Measurements from ENCODE around the gene SYT6. TPM values are rescaled to one million over a fixed set of nuclear protein-coding genes. Genes with fewer than 3 reads are reported as not detected.
A peak's percentile ranks its signal among the peaks of the same experiment; 100 is the strongest.

The SYT6 gene
- total RNA-seq, 2 donors from 2014 or later = not detected

DNA sequence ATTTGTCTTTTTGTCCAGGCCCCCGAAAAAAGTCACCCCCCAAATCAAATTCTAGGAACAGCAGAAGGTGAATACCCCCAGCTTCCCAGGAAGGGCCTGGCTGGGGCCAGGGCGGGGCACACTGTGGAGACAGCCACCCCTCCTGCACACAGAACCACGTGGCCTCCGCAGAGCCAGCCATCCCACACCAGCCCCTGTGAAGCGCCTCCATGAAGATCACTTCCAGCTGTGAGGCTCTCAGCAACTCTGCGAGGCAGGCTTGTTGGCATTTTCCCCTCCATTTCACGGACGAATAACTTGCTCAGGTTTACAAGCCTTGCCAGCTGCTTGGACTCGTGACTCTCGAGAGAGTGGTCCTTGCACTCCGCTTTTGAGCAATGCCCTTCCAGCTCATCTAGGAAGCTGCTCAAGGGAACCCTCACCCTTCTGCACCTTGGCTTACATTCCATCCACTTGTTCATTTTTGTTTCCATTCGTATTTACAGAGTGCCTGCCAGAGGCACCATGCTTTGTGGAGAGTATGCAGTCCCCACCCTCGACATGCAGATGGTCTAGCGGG is 48.2 kb downstream of the SYT6 start:
- H3K36me3 Mint-ChIP-seq = no peaks in the 10 kb centered on the region
- no peaks in the 10 kb centered on the region for H3K27me3 Mint-ChIP-seq
- DNase-seq (ENCODE audit: low spot score) (peak; percentile 50), ATAC-seq (no peak)
- H3K27ac Mint-ChIP-seq = no peak overlapping the region
- peaks cover 7 to 8% of the 10 kb centered on the region in 2 donors for H3K4me1 Mint-ChIP-seq (ENCODE audit: low read depth in 2 of 2)
- no peaks in the 10 kb centered on the region for H3K9me3 Mint-ChIP-seq
- H3K4me3 Mint-ChIP-seq = no peak overlapping the region

DNA sequence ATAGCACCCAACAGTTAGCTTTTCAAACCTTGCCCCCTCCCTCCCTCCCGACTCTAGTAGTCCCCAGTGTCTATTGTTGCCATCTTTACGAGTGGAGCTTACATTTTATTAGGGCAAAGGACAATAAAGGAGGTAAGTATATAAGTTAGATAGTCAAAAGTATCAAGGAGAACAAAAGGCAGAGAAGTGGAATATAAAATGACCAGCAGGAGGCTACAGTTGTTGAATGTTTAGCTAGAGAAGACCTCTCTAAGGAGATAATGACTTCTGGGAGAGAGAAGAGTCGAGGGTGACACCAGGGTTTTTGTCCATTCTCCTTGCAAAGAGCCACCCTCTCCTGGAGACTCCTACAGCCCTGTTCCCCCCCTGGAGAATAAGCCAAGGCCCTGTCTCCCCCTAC is 48.7 kb downstream of the SYT6 start:
- peaks cover 7 to 8% of the 10 kb centered on the region in 2 donors for H3K4me1 Mint-ChIP-seq (ENCODE audit: low read depth in 2 of 2)
- ATAC-seq (no peak), DNase-seq (ENCODE audit: low spot score) (no peak)
- H3K9me3 Mint-ChIP-seq = no peaks in the 10 kb centered on the region
- no peaks in the 10 kb centered on the region for H3K36me3 Mint-ChIP-seq
- H3K27ac Mint-ChIP-seq = no peak overlapping the region
- no peaks in the 10 kb centered on the region for H3K27me3 Mint-ChIP-seq
- no peak overlapping the region for H3K4me3 Mint-ChIP-seq

DNA sequence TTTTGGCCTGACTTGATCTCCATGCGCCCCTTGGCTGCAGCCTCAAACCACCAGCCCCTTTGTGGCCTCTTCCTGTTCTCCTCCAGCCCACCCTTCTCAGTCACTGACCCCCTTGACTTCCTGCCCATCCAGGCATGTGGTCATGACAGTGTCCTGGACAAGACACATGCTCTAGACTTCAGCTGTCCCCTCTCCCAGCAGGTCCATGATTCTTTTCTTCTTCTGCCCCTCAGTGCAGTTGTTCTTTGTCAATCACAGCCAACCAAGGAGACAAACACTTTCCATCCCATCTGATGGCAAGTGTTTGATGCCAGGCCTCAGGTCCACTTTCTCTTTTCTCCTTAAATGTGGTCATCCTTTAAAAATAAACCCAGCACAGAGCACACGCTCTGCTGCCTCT is 49.7 kb downstream of the SYT6 start:
- Mint-ChIP-seq H3K27ac (no peak overlapping the region), H3K9me3 (no peaks in the 10 kb centered on the region), H3K36me3 (no peaks in the 10 kb centered on the region), H3K4me1 (ENCODE audit: low read depth in 2 of 2) (peaks cover 7 to 8% of the 10 kb centered on the region in 2 donors), H3K4me3 (no peak overlapping the region), H3K27me3 (no peaks in the 10 kb centered on the region)
- ATAC-seq = no peak
- peak; percentile 12 for DNase-seq (ENCODE audit: low spot score)

DNA sequence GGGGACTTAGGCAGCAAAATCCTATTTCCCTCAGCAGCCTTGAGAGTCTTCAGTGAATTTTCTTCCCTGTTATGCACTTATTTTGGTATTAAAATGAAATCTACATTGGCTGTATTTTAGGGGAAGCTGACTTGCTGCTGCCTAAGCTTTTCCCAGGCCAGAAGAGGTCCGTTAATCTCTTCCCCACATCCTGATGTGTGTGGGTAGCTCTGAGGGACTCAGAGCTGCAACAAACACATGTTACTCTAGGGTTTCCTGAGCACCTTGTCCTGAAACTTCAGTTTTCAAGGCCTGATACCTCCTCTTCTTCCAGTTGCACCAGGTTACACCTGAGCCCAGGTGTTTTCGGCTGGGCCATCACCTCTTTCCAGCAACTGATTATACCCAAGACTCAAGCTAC is 51.5 kb downstream of the SYT6 start:
- peaks cover 7 to 8% of the 10 kb centered on the region in 2 donors for H3K4me1 Mint-ChIP-seq (ENCODE audit: low read depth in 2 of 2)
- ATAC-seq (no peak), DNase-seq (ENCODE audit: low spot score) (peak; percentile 25)
- H3K4me3 Mint-ChIP-seq = no peak overlapping the region
- H3K36me3 Mint-ChIP-seq = no peaks in the 10 kb centered on the region
- H3K9me3 Mint-ChIP-seq = no peaks in the 10 kb centered on the region
- no peaks in the 10 kb centered on the region for H3K27me3 Mint-ChIP-seq
- H3K27ac Mint-ChIP-seq = no peak overlapping the region

DNA sequence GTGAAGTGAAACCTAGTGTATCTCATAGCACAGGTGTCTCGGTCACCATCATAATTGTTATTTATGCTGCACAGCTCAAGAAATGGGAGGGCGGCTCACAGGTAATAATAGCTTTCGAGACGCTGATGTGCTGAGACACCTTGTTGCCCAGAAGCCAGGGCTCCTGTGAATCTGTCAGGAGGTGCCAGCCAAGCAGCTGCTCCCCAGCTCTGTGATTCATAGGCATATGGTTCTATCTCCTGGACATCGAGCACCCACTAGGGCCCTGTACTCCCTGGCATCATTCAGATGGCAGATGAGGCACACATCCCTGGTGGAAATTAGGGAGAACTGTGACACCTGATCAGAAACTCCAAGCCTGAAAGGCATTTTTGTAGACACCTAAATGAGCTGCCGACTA is 53.5 kb downstream of the SYT6 start:
- no peak overlapping the region for H3K4me3 Mint-ChIP-seq
- no peak for ATAC-seq
- H3K27ac Mint-ChIP-seq = no peak overlapping the region
- H3K4me1 Mint-ChIP-seq (ENCODE audit: low read depth in 2 of 2) = peaks cover 7 to 8% of the 10 kb centered on the region in 2 donors
- peaks cover 0 to 2% of the 10 kb centered on the region in 2 donors for H3K27me3 Mint-ChIP-seq
- H3K9me3 Mint-ChIP-seq = no peaks in the 10 kb centered on the region
- no peak for DNase-seq (ENCODE audit: low spot score)
- H3K36me3 Mint-ChIP-seq = no peaks in the 10 kb centered on the region

DNA sequence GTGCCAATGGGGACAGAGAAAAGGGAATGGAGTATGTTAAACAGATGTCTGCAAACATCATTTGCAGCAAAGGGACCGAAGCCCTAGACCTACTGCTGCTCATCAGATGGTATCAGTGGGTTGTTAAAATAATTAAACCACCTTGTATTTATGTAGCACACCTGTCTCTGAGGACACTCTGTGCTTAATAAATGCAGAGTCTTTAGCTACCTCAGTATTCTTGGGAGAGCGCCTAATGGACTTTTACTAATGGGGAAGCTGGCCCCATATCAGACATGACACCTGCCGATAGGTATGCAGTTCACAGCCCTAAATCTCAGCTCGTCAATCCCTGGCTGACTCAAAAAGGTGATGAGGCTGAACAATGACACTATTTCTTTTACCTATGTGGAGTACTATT is 54.4 kb downstream of the SYT6 start:
- ATAC-seq (no peak), DNase-seq (ENCODE audit: low spot score) (no peak)
- Mint-ChIP-seq H3K9me3 (no peaks in the 10 kb centered on the region), H3K27me3 (peaks cover 0 to 2% of the 10 kb centered on the region in 2 donors), H3K27ac (no peak overlapping the region), H3K36me3 (no peaks in the 10 kb centered on the region), H3K4me3 (no peak overlapping the region), H3K4me1 (ENCODE audit: low read depth in 2 of 2) (peaks cover 6% of the 10 kb centered on the region in 2 donors)

DNA sequence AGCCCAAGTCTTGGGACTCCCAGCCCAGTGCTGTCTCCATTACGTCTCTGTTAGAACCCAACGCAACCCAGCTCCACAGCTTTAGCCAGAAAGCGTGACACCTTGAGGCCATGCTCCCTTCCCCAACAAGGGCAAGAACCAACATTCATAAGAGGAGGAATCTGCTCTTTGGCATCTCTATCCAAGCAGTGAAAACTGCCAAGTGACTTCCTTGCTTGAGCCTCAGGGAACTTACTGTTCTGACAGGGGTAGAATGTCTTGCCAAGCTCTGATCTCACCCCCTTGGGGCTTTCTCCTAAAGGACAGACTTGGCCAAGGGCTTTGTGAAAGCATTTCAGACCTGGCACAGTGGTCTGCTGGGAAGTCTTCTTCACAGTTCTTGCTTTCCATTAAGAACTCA is 56.6 kb downstream of the SYT6 start:
- no peaks in the 10 kb centered on the region for H3K36me3 Mint-ChIP-seq
- H3K27me3 Mint-ChIP-seq = peaks cover 0 to 8% of the 10 kb centered on the region in 2 donors
- H3K4me1 Mint-ChIP-seq (ENCODE audit: low read depth in 2 of 2) = peaks cover 4 to 12% of the 10 kb centered on the region in 2 donors
- no peak overlapping the region for H3K27ac Mint-ChIP-seq
- no peak overlapping the region for H3K4me3 Mint-ChIP-seq
- no peaks in the 10 kb centered on the region for H3K9me3 Mint-ChIP-seq
- ATAC-seq (no peak), DNase-seq (ENCODE audit: low spot score) (peak; percentile 15)

- H3K4me3 Mint-ChIP-seq = no peak overlapping the region
- no peaks in the 10 kb centered on the region for H3K9me3 Mint-ChIP-seq
- DNase-seq (ENCODE audit: low spot score) = no peak
- H3K27me3 Mint-ChIP-seq = peaks cover 6 to 8% of the 10 kb centered on the region in 2 donors
- no peak overlapping the region for H3K27ac Mint-ChIP-seq
- no peaks in the 10 kb centered on the region for H3K36me3 Mint-ChIP-seq
- ATAC-seq = no peak
- peaks cover 16 to 17% of the 10 kb centered on the region in 2 donors for H3K4me1 Mint-ChIP-seq (ENCODE audit: low read depth in 2 of 2)
Measured at GRCh38 chr1:114094675-114095074, 59.0 kb downstream of the SYT6 start.

- Mint-ChIP-seq H3K4me1 (ENCODE audit: low read depth in 2 of 2) (peaks cover 20 to 21% of the 10 kb centered on the region in 2 donors), H3K27me3 (peaks cover 8 to 9% of the 10 kb centered on the region in 2 donors), H3K4me3 (no peak overlapping the region), H3K9me3 (no peaks in the 10 kb centered on the region), H3K27ac (no peak overlapping the region), H3K36me3 (no peaks in the 10 kb centered on the region)
- ATAC-seq (no peak), DNase-seq (ENCODE audit: low spot score) (peak; percentile 35)
Measured at GRCh38 chr1:114094363-114094634, 59.4 kb downstream of the SYT6 start.

DNA sequence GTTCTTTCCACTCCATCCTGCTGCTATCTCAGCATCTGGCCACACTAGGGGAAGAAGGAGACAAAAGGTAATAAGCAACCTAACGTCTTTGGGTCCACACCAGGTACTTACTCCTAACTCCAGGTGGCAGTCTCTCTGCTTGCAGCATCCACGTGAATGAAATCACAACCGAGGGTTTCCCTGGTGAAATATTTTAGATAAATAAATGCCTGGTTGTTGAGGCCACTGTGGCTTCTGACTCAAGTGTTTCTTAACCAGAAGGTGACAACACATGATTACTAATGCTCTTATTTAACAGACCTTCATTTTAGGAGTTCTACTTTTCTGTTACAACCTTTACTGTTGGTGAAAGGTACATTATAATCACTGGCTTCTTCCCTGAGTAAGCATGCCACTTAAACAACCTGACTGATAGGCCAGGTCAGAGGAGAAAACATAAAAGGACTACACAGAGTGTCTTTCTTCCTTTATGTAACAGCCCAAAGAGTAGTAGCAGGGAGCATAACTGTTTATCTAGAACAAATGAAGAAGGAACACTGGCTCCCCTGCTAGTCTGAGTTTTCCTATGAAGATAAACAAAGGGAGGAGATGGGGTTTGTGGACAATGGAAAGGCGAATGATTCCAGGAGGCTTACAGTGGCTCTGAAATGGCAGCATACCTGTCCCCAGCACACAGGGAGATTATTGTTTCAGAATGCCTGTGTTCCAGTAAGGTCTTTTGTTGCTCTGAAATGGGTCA is 59.9 kb downstream of the SYT6 start:
- peak; percentile 13 for DNase-seq (ENCODE audit: low spot score)
- Mint-ChIP-seq H3K4me1 (ENCODE audit: low read depth in 2 of 2) (peaks cover 25 to 26% of the 10 kb centered on the region in 2 donors), H3K27me3 (peaks cover 8 to 14% of the 10 kb centered on the region in 2 donors), H3K27ac (no peak overlapping the region), H3K4me3 (no peak overlapping the region), H3K9me3 (no peaks in the 10 kb centered on the region), H3K36me3 (no peaks in the 10 kb centered on the region)
- ATAC-seq = peak; percentile 37 to 60

DNA sequence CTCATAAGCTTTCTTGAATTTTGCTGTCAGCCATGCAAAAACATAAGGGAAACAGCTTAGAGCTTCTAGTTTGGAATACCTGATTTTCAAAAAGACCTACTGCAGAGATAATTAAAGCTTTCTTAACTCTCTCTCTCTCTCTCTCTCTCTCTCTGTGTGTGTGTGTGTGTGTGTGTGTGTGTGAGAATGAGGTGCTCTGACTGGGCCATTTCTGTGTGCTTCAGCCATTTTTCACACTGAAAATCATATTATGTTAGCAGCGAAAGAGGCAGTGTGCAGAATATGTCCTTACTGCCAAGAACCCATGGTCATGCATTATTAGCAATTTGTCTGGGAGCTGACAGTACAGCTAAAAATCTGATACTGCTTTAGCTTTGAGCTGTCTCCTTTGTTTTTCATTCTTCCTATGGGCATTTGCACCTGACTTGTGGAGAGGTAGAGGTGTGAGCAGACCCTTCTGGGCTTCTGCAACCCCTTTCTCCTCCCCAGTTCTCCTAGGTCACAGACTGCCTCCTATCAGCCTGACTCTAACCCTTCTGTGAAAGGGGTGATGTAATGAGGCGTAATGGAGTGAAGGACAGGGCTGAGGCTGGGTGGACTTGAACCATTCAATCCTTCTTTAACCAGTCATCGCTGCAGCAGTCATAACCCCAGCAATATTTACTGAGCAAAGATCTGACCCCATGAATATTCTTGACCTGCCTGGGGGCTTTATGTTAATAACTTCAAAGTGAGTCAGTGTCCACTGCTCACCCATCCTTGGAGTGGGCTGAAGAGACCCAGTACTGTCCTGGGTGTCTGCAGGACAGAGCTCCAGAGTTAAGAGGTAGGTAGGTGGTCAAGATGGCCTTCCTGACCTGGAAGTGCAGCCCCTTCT is 61.2 kb downstream of the SYT6 start:
- ATAC-seq (no peak), DNase-seq (ENCODE audit: low spot score) (peak; percentile 22)
- Mint-ChIP-seq H3K9me3 (no peaks in the 10 kb centered on the region), H3K27me3 (peaks cover 8 to 15% of the 10 kb centered on the region in 2 donors), H3K36me3 (no peaks in the 10 kb centered on the region), H3K27ac (no peak overlapping the region), H3K4me3 (no peak overlapping the region), H3K4me1 (ENCODE audit: low read depth in 2 of 2) (peaks cover 35 to 36% of the 10 kb centered on the region in 2 donors)

- no peaks in the 10 kb centered on the region for H3K9me3 Mint-ChIP-seq
Measured at GRCh38 chr1:114091711-114092110, 62.0 kb downstream of the SYT6 start.

DNA sequence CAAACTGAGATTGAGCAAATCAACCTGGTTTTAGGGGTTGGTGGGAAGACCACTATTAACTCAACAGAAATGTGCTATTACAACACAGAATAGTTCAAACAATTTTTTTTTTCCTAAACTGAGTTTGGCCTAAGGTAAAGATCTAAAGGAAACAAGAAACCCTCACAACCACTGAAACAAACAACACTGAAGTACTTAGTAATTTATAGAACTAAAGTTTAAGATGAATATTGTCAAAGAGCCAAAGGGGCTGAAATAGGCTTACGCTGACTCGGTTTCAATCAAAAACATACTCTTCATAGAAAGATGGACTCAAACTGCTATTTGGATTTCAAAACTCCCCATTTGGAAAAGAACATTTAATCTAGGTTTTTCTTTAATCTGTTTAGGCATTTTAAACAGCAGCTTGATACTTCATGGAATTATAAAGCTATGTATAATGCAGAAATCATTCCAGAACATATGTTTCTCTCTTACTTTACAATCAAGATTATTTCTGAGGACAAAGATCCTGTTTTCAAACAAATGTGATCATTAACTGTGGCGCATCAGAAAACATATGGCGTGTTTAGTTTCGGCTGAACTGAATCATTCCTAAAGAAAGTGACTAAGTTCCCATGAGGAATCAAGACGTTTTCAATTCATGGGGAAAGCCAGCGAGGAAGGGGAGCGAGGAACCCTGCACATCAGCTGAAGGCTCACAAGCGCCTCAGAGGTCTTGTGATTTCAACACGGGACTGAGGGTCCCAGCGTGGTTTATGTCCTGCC is 62.7 kb downstream of the SYT6 start:
- no peak overlapping the region for H3K27ac Mint-ChIP-seq
- DNase-seq (ENCODE audit: low spot score) (no peak), ATAC-seq (no peak)
- no peaks in the 10 kb centered on the region for H3K9me3 Mint-ChIP-seq
- peaks cover 36 to 37% of the 10 kb centered on the region in 2 donors for H3K4me1 Mint-ChIP-seq (ENCODE audit: low read depth in 2 of 2)
- no peaks in the 10 kb centered on the region for H3K36me3 Mint-ChIP-seq
- H3K27me3 Mint-ChIP-seq = peaks cover 5 to 15% of the 10 kb centered on the region in 2 donors
- no peak overlapping the region for H3K4me3 Mint-ChIP-seq

More at GRCh38 chr1:114091711-114092110, 62.0 kb downstream of the SYT6 start:
- peak; percentile 48 for DNase-seq (ENCODE audit: low spot score)
- no peak for ATAC-seq
- no peak overlapping the region for H3K4me3 Mint-ChIP-seq
- no peaks in the 10 kb centered on the region for H3K36me3 Mint-ChIP-seq
- H3K27me3 Mint-ChIP-seq = peaks cover 8 to 15% of the 10 kb centered on the region in 2 donors
- peaks cover 36 to 37% of the 10 kb centered on the region in 2 donors for H3K4me1 Mint-ChIP-seq (ENCODE audit: low read depth in 2 of 2)
- H3K27ac Mint-ChIP-seq = no peak overlapping the region
